ENCODE results near the gene ATP5F1D. TPM values are rescaled to one million over a fixed set of nuclear protein-coding genes. Genes with fewer than 3 reads are reported as not detected.

ATP5F1D gene
- total RNA-seq, 1 donor from 2014 or later: 501 TPM

GRCh38 chr19:1278713-1279660, 37.4 kb downstream of the ATP5F1D start:
- no peak for DNase-seq
- H3K9me3 ChIP-seq (replicated peaks): no peaks in the 10 kb centered on the region
- H3K4me1 ChIP-seq: peaks cover 35% of the 10 kb centered on the region
- intact Hi-C loops (cut with micrococcal nuclease): no loop called here
- no peak overlapping the region for H3K4me3 ChIP-seq
- H3K36me3 ChIP-seq: peaks cover 20% of the 10 kb centered on the region
- H3K27me3 ChIP-seq (ENCODE audit: low read depth): peaks cover 14% of the 10 kb centered on the region
- no peak overlapping the region for H3K27ac ChIP-seq (replicated peaks)
- no peak for TF ChIP-seq CTCF (IDR thresholded peaks at IDR 0.05; ENCODE audit: borderline replicate concordance)

GRCh38 chr19:1279782-1280341, 38.3 kb downstream of the ATP5F1D start:
- intact Hi-C loops (cut with micrococcal nuclease): no loop called here
- TF ChIP-seq CTCF (IDR thresholded peaks at IDR 0.05; ENCODE audit: borderline replicate concordance): peak; percentile 98

GRCh38 chr19:1280636-1281568, 39.4 kb downstream of the ATP5F1D start:
- DNase-seq: no peak
- TF ChIP-seq CTCF (IDR thresholded peaks at IDR 0.05; ENCODE audit: borderline replicate concordance): no peak
- no peak overlapping the region for H3K27ac ChIP-seq (replicated peaks)
- no peak overlapping the region for H3K4me3 ChIP-seq
- H3K27me3 ChIP-seq (ENCODE audit: low read depth): peaks cover 30% of the 10 kb centered on the region
- H3K9me3 ChIP-seq (replicated peaks): no peaks in the 10 kb centered on the region
- peaks cover 21% of the 10 kb centered on the region for H3K4me1 ChIP-seq
- H3K36me3 ChIP-seq: peaks cover 9% of the 10 kb centered on the region
- intact Hi-C loops (cut with micrococcal nuclease): no loop called here

More at GRCh38 chr19:1279782-1280341, 38.3 kb downstream of the ATP5F1D start:
- peaks cover 23% of the 10 kb centered on the region for H3K27me3 ChIP-seq (ENCODE audit: low read depth)
- H3K27ac ChIP-seq (replicated peaks): no peak overlapping the region
- H3K4me1 ChIP-seq: peaks cover 27% of the 10 kb centered on the region
- no peaks in the 10 kb centered on the region for H3K9me3 ChIP-seq (replicated peaks)
- peak; percentile 81 for DNase-seq
- H3K36me3 ChIP-seq: peaks cover 12% of the 10 kb centered on the region
- no peak overlapping the region for H3K4me3 ChIP-seq

- DNase-seq: no peak
- intact Hi-C loops (cut with micrococcal nuclease): no loop called here
- Histone ChIP-seq H3K27me3 (ENCODE audit: low read depth) (peaks cover 37% of the 10 kb centered on the region), H3K9me3 (replicated peaks) (no peaks in the 10 kb centered on the region), H3K4me1 (peaks cover 17% of the 10 kb centered on the region), H3K4me3 (no peak overlapping the region), H3K27ac (replicated peaks) (no peak overlapping the region), H3K36me3 (peaks cover 9% of the 10 kb centered on the region)
- TF ChIP-seq CTCF (IDR thresholded peaks at IDR 0.05; ENCODE audit: borderline replicate concordance): no peak
Observed at GRCh38 chr19:1281569-1282287, 40.2 kb downstream of the ATP5F1D start.

Data from left ventricle myocardium inferior (tissue), 1 donor.